Upper lobe of left lung (tissue), 4 donors: ENCODE results near the gene TMEM255A.
A peak's percentile ranks its signal among the peaks of the same experiment; 100 is the strongest.

Experiments
- CTCF ChIP-seq, 6 experiments: fragments of 450-650 bp in 4 of 6; fragments of 200-600 bp in 2 of 6; sonication (generic) in 2 of 6; IDR thresholded peaks; one replicate each; pipeline ENCODE4 v1.5.1; 2016 to 2019; ENCODE audit warnings: antibody characterized with exemption in 6 of 6
- POLR2A ChIP-seq, 4 donors: fragments of 450-650 bp; IDR thresholded peaks; one replicate each; pipeline ENCODE4 v1.5.1; 2016 to 2017; ENCODE audit warnings: antibody characterized with exemption in 4 of 4, mild to moderate bottlenecking in 2 of 4
- POLR2AphosphoS5 ChIP-seq, 2 donors: sonication (generic); formaldehyde crosslinking; IDR thresholded peaks; one replicate each; pipeline ENCODE4 v1.5.1; 2017; ENCODE audit warnings: antibody characterized with exemption in 2 of 2

- peak; percentile 7 to 59 for TF ChIP-seq POLR2AphosphoS5 (IDR thresholded peaks at IDR 0.05)
- peak in 2 of 6 experiments; percentile 3 to 8 for TF ChIP-seq CTCF (IDR thresholded peaks at IDR 0.05)
- TF ChIP-seq POLR2A (IDR thresholded peaks at IDR 0.05) = peak in 2 of 4 donors; percentile 28 to 36
Observed at GRCh38 chrX:120244735-120245498, 66.3 kb downstream of the TMEM255A start.
